Measurements from ENCODE around the gene OCA2.

GRCh38 chr15:28078191-28078719, 20.9 kb downstream of the OCA2 start:
- TF ChIP-seq POLR2A (IDR thresholded peaks at IDR 0.05; ENCODE audit: control extremely low read depth in 1 of 2, low read depth in 2 of 2, low read length in 2 of 2) (no peak), TAF1 (IDR thresholded peaks at IDR 0.05; ENCODE audit: low read depth, low read length) (no peak), POLR2AphosphoS5 (IDR thresholded peaks at IDR 0.05; ENCODE audit: low read depth, low read length) (no peak), TEAD4 (IDR thresholded peaks at IDR 0.05; ENCODE audit: low read depth, low read length) (no peak), CREB1 (IDR thresholded peaks at IDR 0.05) (no peak), EZH2 (IDR thresholded peaks at IDR 0.05; ENCODE audit: low read depth, low read length, severe bottlenecking) (no peak)

Measured in H1 (cell line).